Measurements from ENCODE around the gene ACVR2B. TPM values are rescaled to one million over a fixed set of nuclear protein-coding genes. Genes with fewer than 3 reads are reported as not detected.

Gene ACVR2B
- total and polyA plus RNA-seq, 2 of the 13 experiments (the other 11 are each of a cell fraction or from before 2014, with no cell fraction given) = 10.0 to 12.7 TPM

DNA sequence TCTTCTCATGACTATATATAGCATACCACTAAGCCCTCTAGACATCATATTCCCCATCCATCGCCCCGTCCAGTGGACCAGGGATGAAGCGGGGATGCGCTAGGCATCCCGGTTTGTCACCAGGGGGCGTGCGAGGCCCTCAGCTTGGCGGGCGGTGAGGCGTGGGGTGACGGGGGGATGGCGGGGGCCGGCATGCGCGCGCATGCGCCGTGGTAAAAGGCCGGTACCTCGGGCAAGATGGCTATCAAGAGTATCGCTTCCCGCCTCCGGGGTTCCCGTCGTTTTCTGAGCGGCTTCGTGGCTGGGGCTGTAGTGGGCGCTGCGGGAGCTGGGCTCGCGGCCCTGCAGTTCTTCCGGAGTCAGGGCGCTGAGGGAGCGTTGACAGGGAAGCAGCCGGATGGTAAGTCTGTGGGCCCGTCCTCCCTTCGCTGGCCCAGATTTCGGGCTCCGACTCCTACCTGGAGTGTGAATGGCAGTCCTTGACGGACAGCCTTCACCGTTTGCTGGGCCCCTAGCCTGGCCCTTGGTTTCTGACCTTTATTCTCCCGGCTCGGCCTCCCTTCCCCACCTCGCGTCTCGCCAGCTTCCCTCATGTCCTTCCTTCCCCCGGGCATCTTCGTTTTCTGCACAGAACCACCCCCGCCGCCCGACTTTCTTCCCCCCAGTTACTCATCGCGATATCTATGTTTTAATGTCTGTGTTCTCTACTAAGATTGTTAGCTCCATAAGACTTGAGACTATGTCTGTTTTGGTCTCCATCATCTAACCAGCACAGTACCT lies 42.6 kb downstream of the ACVR2B start, which contains the start of gene EXOG (continued):
- TF ChIP-seq POGZ (CRISPR knock-in tag; IDR thresholded peaks at IDR 0.05) (peak; percentile 74), ZNF777 (CRISPR knock-in tag; IDR thresholded peaks at IDR 0.05) (peak; percentile 77; the same call in 1 of the 2 replicates), KMT2B (CRISPR knock-in tag; IDR thresholded peaks at IDR 0.05) (peak; percentile 92), NR2C2 (CRISPR knock-in tag; IDR thresholded peaks at IDR 0.05; ENCODE audit: borderline replicate concordance) (peak; percentile 55; the same call in 1 of the 2 replicates), GABPA (IDR thresholded peaks at IDR 0.05; ENCODE audit: low read depth, low read length) (peak; percentile 13; the same call in 1 of the 2 replicates), GABPA (CRISPR knock-in tag; IDR thresholded peaks at IDR 0.05; ENCODE audit: low read depth) (no peak), ZNF615 (CRISPR knock-in tag; IDR thresholded peaks at IDR 0.05; ENCODE audit: borderline replicate concordance) (no peak), HMGA1 (CRISPR knock-in tag; conservative IDR thresholded peaks at IDR 0.05) (no peak), HOXA3 (CRISPR knock-in tag; IDR thresholded peaks at IDR 0.05) (peak; percentile 77), POLR2G (IDR thresholded peaks at IDR 0.05; ENCODE audit: low read depth, low read length) (peak; percentile 79), ZFP62 (CRISPR knock-in tag; IDR thresholded peaks at IDR 0.05) (no peak), SRY (CRISPR knock-in tag; IDR thresholded peaks at IDR 0.05) (peak; percentile 91), FOXK2 (IDR thresholded peaks at IDR 0.05) (no peak), ZNF329 (CRISPR knock-in tag; IDR thresholded peaks at IDR 0.05; ENCODE audit: low read depth) (no peak), NRL (CRISPR knock-in tag; IDR thresholded peaks at IDR 0.05; ENCODE audit: borderline replicate concordance) (peak; percentile 91), ZFP82 (CRISPR knock-in tag; IDR thresholded peaks at IDR 0.05; ENCODE audit: borderline replicate concordance) (no peak), TARDBP (CRISPR knock-in tag; IDR thresholded peaks at IDR 0.05) (peak; percentile 43; the same call in 1 of the 2 replicates), CHCHD3 (CRISPR knock-in tag; IDR thresholded peaks at IDR 0.05) (0 out of 2 replicates have a peak, but pooled peaks have one; percentile 49)
- TF ChIP-seq, protein P1, sequence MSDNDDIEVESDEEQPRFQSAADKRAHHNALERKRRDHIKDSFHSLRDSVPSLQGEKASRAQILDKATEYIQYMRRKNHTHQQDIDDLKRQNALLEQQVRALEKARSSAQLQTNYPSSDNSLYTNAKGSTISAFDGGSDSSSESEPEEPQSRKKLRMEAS (IDR thresholded peaks at IDR 0.05) = peak; percentile 85
- TF ChIP-seq, protein P2, sequence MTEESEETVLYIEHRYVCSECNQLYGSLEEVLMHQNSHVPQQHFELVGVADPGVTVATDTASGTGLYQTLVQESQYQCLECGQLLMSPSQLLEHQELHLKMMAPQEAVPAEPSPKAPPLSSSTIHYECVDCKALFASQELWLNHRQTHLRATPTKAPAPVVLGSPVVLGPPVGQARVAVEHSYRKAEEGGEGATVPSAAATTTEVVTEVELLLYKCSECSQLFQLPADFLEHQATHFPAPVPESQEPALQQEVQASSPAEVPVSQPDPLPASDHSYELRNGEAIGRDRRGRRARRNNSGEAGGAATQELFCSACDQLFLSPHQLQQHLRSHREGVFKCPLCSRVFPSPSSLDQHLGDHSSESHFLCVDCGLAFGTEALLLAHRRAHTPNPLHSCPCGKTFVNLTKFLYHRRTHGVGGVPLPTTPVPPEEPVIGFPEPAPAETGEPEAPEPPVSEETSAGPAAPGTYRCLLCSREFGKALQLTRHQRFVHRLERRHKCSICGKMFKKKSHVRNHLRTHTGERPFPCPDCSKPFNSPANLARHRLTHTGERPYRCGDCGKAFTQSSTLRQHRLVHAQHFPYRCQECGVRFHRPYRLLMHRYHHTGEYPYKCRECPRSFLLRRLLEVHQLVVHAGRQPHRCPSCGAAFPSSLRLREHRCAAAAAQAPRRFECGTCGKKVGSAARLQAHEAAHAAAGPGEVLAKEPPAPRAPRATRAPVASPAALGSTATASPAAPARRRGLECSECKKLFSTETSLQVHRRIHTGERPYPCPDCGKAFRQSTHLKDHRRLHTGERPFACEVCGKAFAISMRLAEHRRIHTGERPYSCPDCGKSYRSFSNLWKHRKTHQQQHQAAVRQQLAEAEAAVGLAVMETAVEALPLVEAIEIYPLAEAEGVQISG (CRISPR knock-in tag; IDR thresholded peaks at IDR 0.05) = peak; percentile 75
- TF ChIP-seq, protein P3, sequence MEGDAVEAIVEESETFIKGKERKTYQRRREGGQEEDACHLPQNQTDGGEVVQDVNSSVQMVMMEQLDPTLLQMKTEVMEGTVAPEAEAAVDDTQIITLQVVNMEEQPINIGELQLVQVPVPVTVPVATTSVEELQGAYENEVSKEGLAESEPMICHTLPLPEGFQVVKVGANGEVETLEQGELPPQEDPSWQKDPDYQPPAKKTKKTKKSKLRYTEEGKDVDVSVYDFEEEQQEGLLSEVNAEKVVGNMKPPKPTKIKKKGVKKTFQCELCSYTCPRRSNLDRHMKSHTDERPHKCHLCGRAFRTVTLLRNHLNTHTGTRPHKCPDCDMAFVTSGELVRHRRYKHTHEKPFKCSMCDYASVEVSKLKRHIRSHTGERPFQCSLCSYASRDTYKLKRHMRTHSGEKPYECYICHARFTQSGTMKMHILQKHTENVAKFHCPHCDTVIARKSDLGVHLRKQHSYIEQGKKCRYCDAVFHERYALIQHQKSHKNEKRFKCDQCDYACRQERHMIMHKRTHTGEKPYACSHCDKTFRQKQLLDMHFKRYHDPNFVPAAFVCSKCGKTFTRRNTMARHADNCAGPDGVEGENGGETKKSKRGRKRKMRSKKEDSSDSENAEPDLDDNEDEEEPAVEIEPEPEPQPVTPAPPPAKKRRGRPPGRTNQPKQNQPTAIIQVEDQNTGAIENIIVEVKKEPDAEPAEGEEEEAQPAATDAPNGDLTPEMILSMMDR (CRISPR knock-in tag; IDR thresholded peaks at IDR 0.05) = peak; percentile 93
- TF ChIP-seq, protein P4, sequence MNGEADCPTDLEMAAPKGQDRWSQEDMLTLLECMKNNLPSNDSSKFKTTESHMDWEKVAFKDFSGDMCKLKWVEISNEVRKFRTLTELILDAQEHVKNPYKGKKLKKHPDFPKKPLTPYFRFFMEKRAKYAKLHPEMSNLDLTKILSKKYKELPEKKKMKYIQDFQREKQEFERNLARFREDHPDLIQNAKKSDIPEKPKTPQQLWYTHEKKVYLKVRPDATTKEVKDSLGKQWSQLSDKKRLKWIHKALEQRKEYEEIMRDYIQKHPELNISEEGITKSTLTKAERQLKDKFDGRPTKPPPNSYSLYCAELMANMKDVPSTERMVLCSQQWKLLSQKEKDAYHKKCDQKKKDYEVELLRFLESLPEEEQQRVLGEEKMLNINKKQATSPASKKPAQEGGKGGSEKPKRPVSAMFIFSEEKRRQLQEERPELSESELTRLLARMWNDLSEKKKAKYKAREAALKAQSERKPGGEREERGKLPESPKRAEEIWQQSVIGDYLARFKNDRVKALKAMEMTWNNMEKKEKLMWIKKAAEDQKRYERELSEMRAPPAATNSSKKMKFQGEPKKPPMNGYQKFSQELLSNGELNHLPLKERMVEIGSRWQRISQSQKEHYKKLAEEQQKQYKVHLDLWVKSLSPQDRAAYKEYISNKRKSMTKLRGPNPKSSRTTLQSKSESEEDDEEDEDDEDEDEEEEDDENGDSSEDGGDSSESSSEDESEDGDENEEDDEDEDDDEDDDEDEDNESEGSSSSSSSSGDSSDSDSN (CRISPR knock-in tag; IDR thresholded peaks at IDR 0.05) = peak; percentile 85

Measured in HepG2 (cell line).